ENCODE results near the gene TRAPPC8. TPM values are rescaled to one million over a fixed set of nuclear protein-coding genes. Genes with fewer than 3 reads are reported as not detected.

Gene TRAPPC8
- total and polyA plus RNA-seq, 10 of the 15 experiments (the other 5 are each of a cell fraction or from before 2014, with no cell fraction given) = 13.0 to 75.4 (median 24.8) TPM

GRCh38 chr18:31942291-31942998 lies 483 bp downstream of the TRAPPC8 start (continued):
- TF ChIP-seq, protein P1, sequence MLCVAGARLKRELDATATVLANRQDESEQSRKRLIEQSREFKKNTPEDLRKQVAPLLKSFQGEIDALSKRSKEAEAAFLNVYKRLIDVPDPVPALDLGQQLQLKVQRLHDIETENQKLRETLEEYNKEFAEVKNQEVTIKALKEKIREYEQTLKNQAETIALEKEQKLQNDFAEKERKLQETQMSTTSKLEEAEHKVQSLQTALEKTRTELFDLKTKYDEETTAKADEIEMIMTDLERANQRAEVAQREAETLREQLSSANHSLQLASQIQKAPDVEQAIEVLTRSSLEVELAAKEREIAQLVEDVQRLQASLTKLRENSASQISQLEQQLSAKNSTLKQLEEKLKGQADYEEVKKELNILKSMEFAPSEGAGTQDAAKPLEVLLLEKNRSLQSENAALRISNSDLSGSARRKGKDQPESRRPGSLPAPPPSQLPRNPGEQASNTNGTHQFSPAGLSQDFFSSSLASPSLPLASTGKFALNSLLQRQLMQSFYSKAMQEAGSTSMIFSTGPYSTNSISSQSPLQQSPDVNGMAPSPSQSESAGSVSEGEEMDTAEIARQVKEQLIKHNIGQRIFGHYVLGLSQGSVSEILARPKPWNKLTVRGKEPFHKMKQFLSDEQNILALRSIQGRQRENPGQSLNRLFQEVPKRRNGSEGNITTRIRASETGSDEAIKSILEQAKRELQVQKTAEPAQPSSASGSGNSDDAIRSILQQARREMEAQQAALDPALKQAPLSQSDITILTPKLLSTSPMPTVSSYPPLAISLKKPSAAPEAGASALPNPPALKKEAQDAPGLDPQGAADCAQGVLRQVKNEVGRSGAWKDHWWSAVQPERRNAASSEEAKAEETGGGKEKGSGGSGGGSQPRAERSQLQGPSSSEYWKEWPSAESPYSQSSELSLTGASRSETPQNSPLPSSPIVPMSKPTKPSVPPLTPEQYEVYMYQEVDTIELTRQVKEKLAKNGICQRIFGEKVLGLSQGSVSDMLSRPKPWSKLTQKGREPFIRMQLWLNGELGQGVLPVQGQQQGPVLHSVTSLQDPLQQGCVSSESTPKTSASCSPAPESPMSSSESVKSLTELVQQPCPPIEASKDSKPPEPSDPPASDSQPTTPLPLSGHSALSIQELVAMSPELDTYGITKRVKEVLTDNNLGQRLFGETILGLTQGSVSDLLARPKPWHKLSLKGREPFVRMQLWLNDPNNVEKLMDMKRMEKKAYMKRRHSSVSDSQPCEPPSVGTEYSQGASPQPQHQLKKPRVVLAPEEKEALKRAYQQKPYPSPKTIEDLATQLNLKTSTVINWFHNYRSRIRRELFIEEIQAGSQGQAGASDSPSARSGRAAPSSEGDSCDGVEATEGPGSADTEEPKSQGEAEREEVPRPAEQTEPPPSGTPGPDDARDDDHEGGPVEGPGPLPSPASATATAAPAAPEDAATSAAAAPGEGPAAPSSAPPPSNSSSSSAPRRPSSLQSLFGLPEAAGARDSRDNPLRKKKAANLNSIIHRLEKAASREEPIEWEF (IDR thresholded peaks at IDR 0.05; ENCODE audit: insufficient replicate concordance, low read depth, low read length) = peak; percentile 20
- TF ChIP-seq, protein P2, sequence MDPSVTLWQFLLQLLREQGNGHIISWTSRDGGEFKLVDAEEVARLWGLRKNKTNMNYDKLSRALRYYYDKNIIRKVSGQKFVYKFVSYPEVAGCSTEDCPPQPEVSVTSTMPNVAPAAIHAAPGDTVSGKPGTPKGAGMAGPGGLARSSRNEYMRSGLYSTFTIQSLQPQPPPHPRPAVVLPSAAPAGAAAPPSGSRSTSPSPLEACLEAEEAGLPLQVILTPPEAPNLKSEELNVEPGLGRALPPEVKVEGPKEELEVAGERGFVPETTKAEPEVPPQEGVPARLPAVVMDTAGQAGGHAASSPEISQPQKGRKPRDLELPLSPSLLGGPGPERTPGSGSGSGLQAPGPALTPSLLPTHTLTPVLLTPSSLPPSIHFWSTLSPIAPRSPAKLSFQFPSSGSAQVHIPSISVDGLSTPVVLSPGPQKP (IDR thresholded peaks at IDR 0.05; ENCODE audit: low read depth, low read length) = no peak
- TF ChIP-seq SMAD5 (IDR thresholded peaks at IDR 0.05; ENCODE audit: low read depth) (no peak), NFXL1 (IDR thresholded peaks at IDR 0.05; ENCODE audit: borderline replicate concordance) (no peak), TBL1XR1 (IDR thresholded peaks at IDR 0.05; ENCODE audit: low read depth, low read length) (peak; percentile 1; the same call in 1 of the 2 replicates), IKZF1 (conservative IDR thresholded peaks at IDR 0.05) (peak; percentile 77), RBBP5 (conservative IDR thresholded peaks at IDR 0.05) (no peak), ZBTB11 (CRISPR knock-in tag; IDR thresholded peaks at IDR 0.05) (no peak), EGR1 (IDR thresholded peaks at IDR 0.05; ENCODE audit: borderline replicate concordance in 1 of 2, low read depth in 2 of 2, low read length in 2 of 2) (peak in 1 of 2 experiments; percentile 74; a peak in 1 of 3 replicates), REST (IDR thresholded peaks at IDR 0.05; ENCODE audit: low read depth, low read length) (no peak)
- TF ChIP-seq, protein P3, sequence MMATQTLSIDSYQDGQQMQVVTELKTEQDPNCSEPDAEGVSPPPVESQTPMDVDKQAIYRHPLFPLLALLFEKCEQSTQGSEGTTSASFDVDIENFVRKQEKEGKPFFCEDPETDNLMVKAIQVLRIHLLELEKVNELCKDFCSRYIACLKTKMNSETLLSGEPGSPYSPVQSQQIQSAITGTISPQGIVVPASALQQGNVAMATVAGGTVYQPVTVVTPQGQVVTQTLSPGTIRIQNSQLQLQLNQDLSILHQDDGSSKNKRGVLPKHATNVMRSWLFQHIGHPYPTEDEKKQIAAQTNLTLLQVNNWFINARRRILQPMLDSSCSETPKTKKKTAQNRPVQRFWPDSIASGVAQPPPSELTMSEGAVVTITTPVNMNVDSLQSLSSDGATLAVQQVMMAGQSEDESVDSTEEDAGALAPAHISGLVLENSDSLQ (IDR thresholded peaks at IDR 0.05) = no peak
